GM19239 (cell line): ENCODE measurements around the gene MRTFA.
A peak's percentile ranks its signal among the peaks of the same experiment; 100 is the strongest.
"Not testable (repeated sequence)": the region's sequence is repeated elsewhere in the genome, so short reads cannot be mapped to it uniquely, and the experiment has no call there.

ENCODE experiments used
- DNase-seq: peaks from one replicate; pipeline ENCODE4 v3.0.0; 2011; ENCODE audit warnings: low spot score; ENCODE audit not compliant: insufficient read length
- FAIRE-seq: peaks from 2 replicates; lab custom pipeline; 2011; peaks lifted over from hg19 to GRCh38; lab: Jason Lieb, UNC

MRTFA gene

GRCh38 chr22:40633036-40633435 is 3.5 kb downstream of the MRTFA start:
- DNase-seq (no peak), FAIRE-seq (no peak)

GRCh38 chr22:40631925-40632324 is 4.6 kb downstream of the MRTFA start:
- FAIRE-seq, result no peak
- DNase-seq, result no peak

GRCh38 chr22:40628354-40629042 is 8.0 kb downstream of the MRTFA start:
- FAIRE-seq, result no peak
- DNase-seq, result no peak

GRCh38 chr22:40627612-40628011 is 8.9 kb downstream of the MRTFA start:
- no peak for FAIRE-seq
- DNase-seq, result no peak

GRCh38 chr22:40626851-40627250 is 9.7 kb downstream of the MRTFA start:
- DNase-seq (no peak), FAIRE-seq (no peak)

- not testable (repeated sequence) for FAIRE-seq, DNase-seq
Measured at GRCh38 chr22:40625794-40626193, 10.7 kb downstream of the MRTFA start.

- not testable (repeated sequence) for DNase-seq, FAIRE-seq
Measured at GRCh38 chr22:40625281-40625680, 11.2 kb downstream of the MRTFA start.

GRCh38 chr22:40624770-40625169 is 11.7 kb downstream of the MRTFA start:
- DNase-seq, result no peak
- FAIRE-seq, result no peak

- DNase-seq (no peak), FAIRE-seq (no peak)
Measured at GRCh38 chr22:40621309-40622151, 15.0 kb downstream of the MRTFA start.

- DNase-seq, result no peak
Measured at GRCh38 chr22:40620464-40621046, 16.0 kb downstream of the MRTFA start.

GRCh38 chr22:40618400-40618799 is 18.1 kb downstream of the MRTFA start:
- no peak for DNase-seq
- no peak for FAIRE-seq

More at GRCh38 chr22:40620464-40621046, 16.0 kb downstream of the MRTFA start:
- FAIRE-seq, result no peak

GRCh38 chr22:40616578-40616977 is 19.9 kb downstream of the MRTFA start:
- no peak for DNase-seq
- FAIRE-seq, result no peak

- no peak for FAIRE-seq
- no peak for DNase-seq
Measured at GRCh38 chr22:40613067-40613466, 23.5 kb downstream of the MRTFA start.

GRCh38 chr22:40612291-40612751 is 24.2 kb downstream of the MRTFA start:
- DNase-seq, result no peak
- no peak for FAIRE-seq

GRCh38 chr22:40611606-40612005 is 24.9 kb downstream of the MRTFA start:
- FAIRE-seq (peak; percentile 14), DNase-seq (no peak)

GRCh38 chr22:40610329-40610850 is 26.1 kb downstream of the MRTFA start:
- DNase-seq (no peak), FAIRE-seq (no peak)

- FAIRE-seq (no peak), DNase-seq (no peak)
Measured at GRCh38 chr22:40609216-40609615, 27.3 kb downstream of the MRTFA start.

GRCh38 chr22:40607506-40607905 is 29.0 kb downstream of the MRTFA start:
- FAIRE-seq, result no peak
- no peak for DNase-seq

- FAIRE-seq (no peak), DNase-seq (no peak)
Measured at GRCh38 chr22:40606306-40606705, 30.2 kb downstream of the MRTFA start.

- FAIRE-seq, result no peak
- no peak for DNase-seq
Measured at GRCh38 chr22:40605761-40606160, 30.8 kb downstream of the MRTFA start.
